Gastroesophageal sphincter (tissue), 4 donors: ENCODE results near the gene SPRING1. TPM values are rescaled to one million over a fixed set of nuclear protein-coding genes. Genes with fewer than 3 reads are reported as not detected.
"Not testable (repeated sequence)": the region's sequence is repeated elsewhere in the genome, so short reads cannot be mapped to it uniquely, and the experiment has no call there.

Source experiments
- ATAC-seq: fragments of 150-250 bp; one replicate; pipeline ENCODE4 v1.9.1; 2016; ENCODE audit warnings: mild to moderate bottlenecking, moderate library complexity
- H3K27ac ChIP-seq, 4 donors: fragments of 200-600 bp; sonication (generic) in 3 of 4; 1 replicate in 3 of 4; 2 replicates in 1 of 4; pipeline ENCODE4 v1.5.1; 2016 to 2019
- H3K27me3 ChIP-seq: fragments of 200-600 bp; sonication (generic); one replicate; pipeline ENCODE4 v1.5.1; 2019
- H3K36me3 ChIP-seq, 2 donors: fragments of 200-600 bp; sonication (generic); one replicate each; pipeline ENCODE4 v1.5.1; 2019; ENCODE audit warnings: control low read depth in 1 of 2
- H3K4me1 ChIP-seq, 3 donors: fragments of 200-600 bp; sonication (generic); 1 replicate in 2 of 3; 2 replicates in 1 of 3; pipeline ENCODE4 v1.5.1; 2016 to 2019; ENCODE audit warnings: control low read depth in 2 of 3
- H3K4me3 ChIP-seq, 2 donors: fragments of 200-600 bp; sonication (generic); one replicate each; pipeline ENCODE4 v1.5.1; 2019; ENCODE audit warnings: mild to moderate bottlenecking in 1 of 2, moderate library complexity in 1 of 2
- H3K9me3 ChIP-seq, 3 donors: fragments of 200-600 bp; sonication (generic); one replicate each; pipeline ENCODE4 v1.5.1; 2017 to 2019; ENCODE audit warnings: control low read depth in 2 of 3
- CTCF ChIP-seq, 4 experiments: fragments of 200-600 bp in 2 of 4; fragments of 450-650 bp in 2 of 4; sonication (generic) in 1 of 4; IDR thresholded peaks; one replicate each; pipeline ENCODE4 v1.5.1; 2017 to 2019; ENCODE audit warnings: antibody characterized with exemption in 4 of 4, mild to moderate bottlenecking in 2 of 4, moderate library complexity in 2 of 4
- EP300 ChIP-seq: sonication (generic); formaldehyde crosslinking; IDR thresholded peaks from one replicate; pipeline ENCODE4 v1.6.1; 2017; ENCODE audit warnings: antibody characterized with exemption, mild to moderate bottlenecking
- POLR2A ChIP-seq, 2 donors: fragments of 450-650 bp; IDR thresholded peaks; one replicate each; pipeline ENCODE4 v1.6.1; 2017; ENCODE audit warnings: antibody characterized with exemption in 2 of 2, mild to moderate bottlenecking in 2 of 2, moderate library complexity in 1 of 2
- POLR2AphosphoS5 ChIP-seq: sonication (generic); formaldehyde crosslinking; IDR thresholded peaks from one replicate; pipeline ENCODE4 v1.6.1; 2017; ENCODE audit warnings: antibody characterized with exemption
- WGBS, 2 donors: methylation state at CpG; one replicate each; pipeline ENCODE4 v1.1.5; 2018; ENCODE audit warnings: low coverage in 1 of 2; 5-methylcytosine and 5-hydroxymethylcytosine counted together
- total RNA-seq, 4 donors: library from RNA; depleted of rRNA; stranded (reverse); fragments of >200 nt; gene quantifications; one replicate each; pipeline ENCODE4 v1.1.0, GENCODE V29; 2016

SPRING1 gene
- total RNA-seq, 4 donors from 2014 or later, result 5.8 to 18.7 (median 13.4) TPM

DNA sequence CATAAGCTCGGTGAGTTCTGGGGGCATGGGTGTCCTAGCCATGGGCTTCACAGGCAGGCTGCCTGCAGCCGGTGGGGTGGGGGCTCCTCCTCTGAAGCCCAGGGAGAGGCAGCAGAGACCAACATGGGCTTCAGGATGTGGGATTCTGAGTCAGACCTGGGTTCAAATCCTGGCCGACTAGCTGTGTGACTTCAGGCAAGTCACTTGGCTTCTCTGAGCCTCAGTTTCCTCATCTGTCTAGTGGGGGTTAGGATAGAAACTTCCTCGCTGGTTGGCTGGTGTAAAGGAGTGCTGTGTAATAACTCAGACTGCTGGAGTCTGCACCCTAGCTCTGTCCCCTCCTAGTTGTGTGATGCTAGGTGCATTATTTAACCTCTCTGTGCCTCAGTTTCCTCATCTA, 12.4 kb upstream of the SPRING1 start:
- WGBS, 2 donors, result 80% methylated on average over 1 of the region's 4 CpGs; no CpG with 5 or more reads in 1 of the 2 donors
- no peak for ATAC-seq
- H3K9me3 ChIP-seq, result no peaks in the 10 kb centered on the region
- H3K27me3 ChIP-seq, result no peaks in the 10 kb centered on the region
- no peak overlapping the region for H3K4me3 ChIP-seq
- H3K4me1 ChIP-seq, result no peaks in the 10 kb centered on the region
- H3K36me3 ChIP-seq, result no peaks in the 10 kb centered on the region
- TF ChIP-seq POLR2A (IDR thresholded peaks at IDR 0.05) (no peak), EP300 (no peak), CTCF (IDR thresholded peaks at IDR 0.05) (no peak), POLR2AphosphoS5 (no peak)
- no peak overlapping the region for H3K27ac ChIP-seq

GRCh38 chr12:116749884-116750283, 12.0 kb upstream of the SPRING1 start:
- no CpG with 5 or more reads among the region's 26 CpGs for WGBS, 2 donors
- ATAC-seq, result no peak

GRCh38 chr12:116745554-116745953, 7.7 kb upstream of the SPRING1 start:
- no peaks in the 10 kb centered on the region for H3K9me3 ChIP-seq
- ATAC-seq, result no peak
- no peak for TF ChIP-seq CTCF (IDR thresholded peaks at IDR 0.05)
- TF ChIP-seq EP300, result no peak
- no peak for TF ChIP-seq POLR2AphosphoS5
- no peak for TF ChIP-seq POLR2A (IDR thresholded peaks at IDR 0.05)
- H3K4me3 ChIP-seq, result no peak overlapping the region
- no peaks in the 10 kb centered on the region for H3K4me1 ChIP-seq
- no peaks in the 10 kb centered on the region for H3K36me3 ChIP-seq
- H3K27ac ChIP-seq, result no peak overlapping the region
- H3K27me3 ChIP-seq, result no peaks in the 10 kb centered on the region
- 87 to 91% methylated on average over 2 to 4 of the region's 4 CpGs for WGBS, 2 donors

More at GRCh38 chr12:116749884-116750283, 12.0 kb upstream of the SPRING1 start:
- no peaks in the 10 kb centered on the region for H3K36me3 ChIP-seq
- TF ChIP-seq CTCF (IDR thresholded peaks at IDR 0.05) (no peak), EP300 (no peak), POLR2A (IDR thresholded peaks at IDR 0.05) (no peak), POLR2AphosphoS5 (no peak)
- H3K9me3 ChIP-seq, result no peaks in the 10 kb centered on the region
- H3K27me3 ChIP-seq, result no peaks in the 10 kb centered on the region
- H3K4me1 ChIP-seq, result no peaks in the 10 kb centered on the region
- no peak overlapping the region for H3K4me3 ChIP-seq
- no peak overlapping the region for H3K27ac ChIP-seq

DNA sequence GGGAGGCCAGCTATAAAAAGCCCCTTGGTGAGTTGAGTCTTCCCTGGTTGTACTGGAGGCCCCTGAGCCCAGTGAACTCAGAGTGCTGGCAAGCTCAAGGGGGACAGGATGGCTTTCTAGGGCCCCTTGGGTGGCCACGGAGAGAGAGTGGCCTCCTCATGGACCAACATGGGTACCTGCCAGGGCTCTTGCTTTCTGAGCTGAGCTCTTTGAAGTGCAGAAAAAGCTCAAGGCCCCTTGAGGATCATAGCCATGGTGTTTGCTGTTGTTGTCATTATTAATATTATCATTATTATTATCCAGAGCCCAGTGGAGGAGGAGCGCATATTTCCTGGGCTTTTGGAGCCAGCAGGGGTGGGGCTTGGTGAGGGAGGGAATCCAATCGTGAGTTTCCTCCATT, 6.9 kb upstream of the SPRING1 start:
- no peak for ATAC-seq
- Histone ChIP-seq H3K27me3 (no peaks in the 10 kb centered on the region), H3K27ac (no peak overlapping the region), H3K4me3 (no peak overlapping the region), H3K9me3 (no peaks in the 10 kb centered on the region), H3K4me1 (no peaks in the 10 kb centered on the region), H3K36me3 (no peaks in the 10 kb centered on the region)
- TF ChIP-seq CTCF (IDR thresholded peaks at IDR 0.05), result no peak
- no peak for TF ChIP-seq POLR2AphosphoS5
- WGBS, 2 donors, result 40% methylated on average over 1 of the region's 3 CpGs; no CpG with 5 or more reads in 1 of the 2 donors

- not testable (repeated sequence) for H3K36me3 ChIP-seq, H3K27ac ChIP-seq, H3K27me3 ChIP-seq, H3K4me1 ChIP-seq, ATAC-seq, H3K4me3 ChIP-seq, H3K9me3 ChIP-seq
- WGBS, 2 donors, result 70% methylated on average over 2 of the region's 2 CpGs; no CpG with 5 or more reads in 1 of the 2 donors
These were observed 4.9 kb upstream of the SPRING1 start for GRCh38 chr12:116742787-116743186.
